GM21737 (cell line): ENCODE data around the gene TDRD7.
"Not testable (repeated sequence)": the region's sequence is repeated elsewhere in the genome, so short reads cannot be mapped to it uniquely, and the experiment has no call there.

ENCODE experiments used
- ATAC-seq: cut with Tn5 transposase; IDR thresholded peaks from one replicate; pipeline ENCODE4 v1.9.1; 2021; ENCODE audit warnings: mild to moderate bottlenecking, moderate library complexity; ENCODE audit not compliant: unreplicated experiment

The TDRD7 gene

DNA sequence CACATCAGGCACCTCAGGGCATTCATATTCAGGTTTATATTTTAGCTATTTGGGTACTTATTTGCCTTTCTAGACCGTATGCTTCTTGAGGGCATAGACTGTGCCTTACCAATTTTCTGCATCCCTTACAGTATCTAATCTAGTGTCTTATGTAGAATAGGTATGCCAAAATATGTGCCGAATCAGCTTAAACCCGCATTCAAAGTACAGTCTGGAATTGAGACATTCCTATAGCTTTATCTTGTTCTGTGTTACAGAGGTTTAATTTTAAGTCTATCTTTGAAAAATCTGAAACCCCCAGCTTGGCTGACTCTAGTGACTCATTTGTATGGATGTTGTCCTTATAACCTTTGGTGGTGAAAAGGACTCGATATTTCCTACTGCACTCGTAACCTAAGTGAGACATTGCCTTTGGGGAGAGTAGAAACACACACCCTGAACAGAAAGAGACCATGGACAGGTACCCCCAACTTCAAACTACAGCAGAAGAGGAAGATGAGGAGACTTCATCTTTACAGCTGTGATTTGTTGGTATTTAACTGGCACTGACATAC is 62.6 kb downstream of the TDRD7 start:
- no peak for ATAC-seq

DNA sequence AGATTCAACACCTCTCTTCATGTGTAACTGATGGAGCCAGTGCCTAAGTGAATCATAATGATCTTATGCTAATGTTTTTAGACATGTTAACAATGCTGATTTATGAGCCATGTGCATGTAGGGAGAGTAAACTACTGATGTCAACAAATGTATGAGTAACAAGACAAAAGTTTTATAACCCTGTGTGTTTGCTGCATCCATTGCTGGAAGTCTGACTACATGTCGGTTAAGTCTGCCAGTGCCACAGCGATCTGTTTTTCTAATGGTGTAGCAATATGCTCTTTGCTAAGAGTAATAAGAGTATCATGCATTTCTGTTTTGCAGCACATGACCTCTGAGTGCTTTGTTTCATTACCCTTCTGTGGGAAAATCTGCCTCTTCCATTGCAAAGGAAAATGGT is 63.2 kb downstream of the TDRD7 start:
- ATAC-seq: no peak

GRCh38 chr9:97478301-97478981 is 66.5 kb downstream of the TDRD7 start:
- ATAC-seq: no peak

GRCh38 chr9:97479496-97480159 is 67.7 kb downstream of the TDRD7 start:
- ATAC-seq: no peak

GRCh38 chr9:97480174-97480573 is 68.3 kb downstream of the TDRD7 start:
- no peak for ATAC-seq

GRCh38 chr9:97480749-97481148 is 68.9 kb downstream of the TDRD7 start:
- no peak for ATAC-seq

- ATAC-seq: no peak
These were observed 72.2 kb downstream of the TDRD7 start for GRCh38 chr9:97484134-97484533.

DNA sequence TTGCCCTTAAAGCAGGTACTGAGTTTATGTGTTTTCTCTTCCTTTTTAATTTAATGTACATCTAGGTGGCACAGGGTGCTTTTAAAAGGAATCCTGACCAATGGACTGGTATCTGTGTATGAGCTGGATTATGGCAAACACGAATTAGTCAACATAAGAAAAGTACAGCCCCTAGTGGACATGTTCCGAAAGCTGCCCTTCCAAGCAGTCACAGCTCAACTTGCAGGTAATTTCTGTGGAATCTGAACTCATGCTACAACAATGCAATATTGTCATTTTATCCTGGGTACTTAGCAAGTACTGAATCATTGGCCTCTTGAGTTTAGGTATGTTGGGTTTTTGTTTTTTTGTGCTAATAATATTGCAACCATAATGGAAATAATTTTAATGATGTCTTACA is 75.2 kb downstream of the TDRD7 start:
- ATAC-seq: no peak

- ATAC-seq: no peak
These were observed 76.0 kb downstream of the TDRD7 start for GRCh38 chr9:97487861-97488260.

- ATAC-seq: no peak
These were observed 79.5 kb downstream of the TDRD7 start for GRCh38 chr9:97491216-97491999.

GRCh38 chr9:97497558-97498375 is 85.9 kb downstream of the TDRD7 start:
- ATAC-seq: not testable (repeated sequence)

DNA sequence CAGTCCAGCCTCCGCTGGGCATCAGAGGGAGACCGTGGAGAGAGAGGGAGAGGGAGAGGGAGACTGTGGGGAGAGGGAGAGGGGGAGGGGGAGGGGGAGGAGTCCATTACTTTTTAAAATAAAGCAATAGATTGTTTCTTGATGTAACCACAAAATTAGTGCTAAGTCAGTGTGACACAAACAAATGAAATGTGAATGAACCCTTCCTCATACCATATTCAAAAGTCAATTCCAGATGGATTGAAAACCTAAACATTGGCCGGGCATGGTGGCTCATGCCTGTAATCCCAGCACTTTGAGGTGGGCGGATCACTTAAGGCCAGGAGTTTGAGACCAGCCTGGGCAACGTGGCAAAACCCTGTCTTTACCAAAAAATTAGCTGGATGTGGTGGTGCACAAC is 87.0 kb downstream of the TDRD7 start:
- not testable (repeated sequence) for ATAC-seq

DNA sequence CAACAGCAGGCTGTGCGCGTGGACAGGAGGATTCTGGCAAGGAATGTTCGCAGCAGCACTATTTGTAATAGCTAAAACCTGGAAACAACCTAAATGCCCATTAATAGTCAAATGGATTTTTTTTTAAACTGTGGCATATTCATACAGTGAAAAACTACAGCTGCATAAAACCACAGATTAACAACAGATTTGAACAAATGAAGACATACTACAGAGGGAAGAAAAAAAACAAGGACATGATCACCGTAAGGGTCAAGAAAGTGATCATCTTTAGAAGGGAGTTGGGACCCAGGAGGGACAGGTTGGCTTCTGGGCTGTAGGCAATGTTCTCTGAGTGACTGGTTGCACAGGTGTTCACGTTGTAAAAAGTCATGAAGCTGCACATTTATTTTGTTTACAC is 88.4 kb downstream of the TDRD7 start:
- ATAC-seq: no peak

GRCh38 chr9:97500765-97501176 is 88.9 kb downstream of the TDRD7 start:
- no peak for ATAC-seq

DNA sequence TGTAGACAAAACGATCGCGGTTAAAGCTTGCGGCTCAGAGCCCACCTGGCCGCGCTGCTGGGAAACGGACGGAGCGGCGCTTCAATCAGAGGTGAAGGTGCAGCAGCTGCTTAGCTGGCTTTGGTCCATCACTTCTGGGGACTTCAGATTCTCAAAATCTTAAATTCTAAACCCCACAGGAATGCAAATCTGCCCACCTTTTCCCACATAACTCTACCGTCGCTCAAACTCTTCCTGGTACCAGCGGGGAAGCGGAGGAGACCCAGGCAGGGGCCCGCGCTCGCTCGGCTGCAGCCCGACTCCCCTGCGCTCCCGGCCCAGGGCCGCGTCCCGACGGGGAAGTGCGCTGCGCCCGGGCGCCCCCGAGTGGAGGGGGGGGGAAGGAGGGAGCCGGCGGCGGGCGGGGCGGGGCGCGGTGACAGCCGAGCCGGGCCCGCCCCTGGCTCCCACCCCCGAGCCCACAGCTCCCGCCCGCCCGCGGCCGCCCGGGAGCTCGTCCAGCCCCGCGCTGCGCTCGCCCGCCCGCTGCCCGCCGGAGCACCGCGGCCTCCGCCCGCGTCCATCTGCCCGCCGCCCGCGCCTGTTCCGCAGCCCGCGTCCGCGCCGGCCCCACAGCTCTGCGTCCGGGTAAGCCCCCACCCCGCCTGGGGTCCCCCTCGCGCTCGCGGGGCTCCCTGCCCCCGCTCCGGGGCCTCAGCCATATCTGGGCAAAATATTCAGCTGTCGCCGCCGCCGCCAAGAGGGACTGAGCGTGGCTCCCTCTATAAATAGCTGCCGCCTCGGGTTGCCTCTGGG is 89.5 kb downstream of the TDRD7 start, which contains the start of gene TMOD1:
TSS of gene TMOD1 (plus strand) at position 490 of the 795 bp plus-strand sequence. CDS start 22,523 bp downstream, outside the sequence.
- ATAC-seq: peak; percentile 69

GRCh38 chr9:97501972-97502221 is 90.0 kb downstream of the TDRD7 start:
- peak; percentile 17 for ATAC-seq

- ATAC-seq: no peak
These were observed 90.5 kb downstream of the TDRD7 start for GRCh38 chr9:97502222-97502983.

DNA sequence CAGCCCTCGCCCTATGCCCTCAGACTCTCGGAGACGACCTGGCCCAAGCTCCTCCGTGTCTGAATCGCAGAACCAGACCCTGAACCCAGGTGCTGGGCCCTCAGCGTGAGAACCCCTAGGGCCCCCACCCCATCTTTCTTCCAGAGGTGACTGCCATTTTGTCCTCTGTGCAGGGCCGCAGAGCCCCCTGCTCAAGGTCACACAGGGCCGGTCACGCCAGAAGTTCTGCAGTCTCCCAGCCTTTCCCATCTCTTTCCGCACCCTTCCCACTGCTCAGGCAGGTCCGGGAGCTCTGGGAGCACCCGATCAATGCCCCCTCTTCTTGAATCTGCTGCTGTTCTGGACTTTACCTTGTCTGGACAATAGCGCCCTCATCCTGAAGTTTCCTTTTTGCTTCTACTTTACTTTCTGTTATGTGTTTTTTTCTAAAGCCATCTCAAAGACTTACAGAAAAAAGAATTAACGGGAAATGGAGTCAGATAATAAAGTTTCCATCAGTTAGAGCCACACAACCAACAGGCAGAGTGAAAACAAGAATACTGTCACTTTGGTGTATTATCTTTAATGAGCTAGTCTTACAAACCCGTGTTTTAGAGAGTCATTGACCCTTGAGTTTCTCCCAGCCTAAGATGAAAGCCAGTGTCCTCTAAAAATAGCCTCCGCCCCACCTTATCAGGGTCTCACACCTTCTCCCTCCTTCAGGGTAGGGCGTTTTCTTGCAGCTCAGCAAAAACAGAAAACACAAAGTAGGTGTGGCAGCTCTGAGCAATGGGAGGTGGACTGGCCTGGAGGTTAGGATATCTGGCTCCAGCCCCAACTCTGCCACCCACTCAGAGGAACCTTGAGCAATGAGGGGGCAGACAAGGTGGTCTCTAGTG is 91.3 kb downstream of the TDRD7 start:
- no peak for ATAC-seq
